Activated naive CD8-positive, alpha-beta T cell treated with anti-CD3 and anti-CD28 coated beads, Interleukin-2, amount 10 ng/mL, durations not matched to agents 7 days and 5 days (primary cell): Measurements from ENCODE around the gene LRRC27. TPM values are rescaled to one million over a fixed set of nuclear protein-coding genes. Genes with fewer than 3 reads are reported as not detected.

Source experiments
- ATAC-seq: fragments of 150-1000 bp; cut with Tn5 transposase; one replicate; pipeline ENCODE4 v1.10.0; 2021; ENCODE audit warnings: low read depth, moderate library complexity
- POLR2A ChIA-PET: fragments of 350-600 bp; sonication (Branson Sonifier 250); formaldehyde crosslinking; loops from one replicate; lab custom pipeline; 2021; ENCODE audit warnings: antibody characterized with exemption; lab: Charles Lee
- DNase-seq: peaks from one replicate; pipeline ENCODE4 v3.0.0; 2021
- H3K27ac Mint-ChIP-seq: one replicate; pipeline ENCODE4 v1.8.0; 2022; ENCODE audit warnings: mild to moderate bottlenecking, mixed read lengths
- H3K27me3 Mint-ChIP-seq: one replicate; pipeline ENCODE4 v1.8.0; 2022; ENCODE audit warnings: mild to moderate bottlenecking, moderate library complexity, mixed read lengths
- H3K36me3 Mint-ChIP-seq: one replicate; pipeline ENCODE4 v1.8.0; 2021; ENCODE audit warnings: mild to moderate bottlenecking, mixed read lengths
- H3K4me1 Mint-ChIP-seq: one replicate; pipeline ENCODE4 v1.8.0; 2021; ENCODE audit warnings: mixed read lengths
- H3K4me3 Mint-ChIP-seq: one replicate; pipeline ENCODE4 v1.8.0; 2022; ENCODE audit warnings: mild to moderate bottlenecking, moderate library complexity, mixed read lengths
- H3K9me3 Mint-ChIP-seq: one replicate; pipeline ENCODE4 v1.8.0; 2021; ENCODE audit warnings: mixed read lengths
- total RNA-seq, 2 experiments: library from RNA; stranded (reverse); gene quantifications; one replicate each; pipeline ENCODE4 v1.2.3, GENCODE V29; 2021

LRRC27 gene
- total RNA-seq, 2 experiments from 2014 or later: 4.7 to 6.3 TPM

DNA sequence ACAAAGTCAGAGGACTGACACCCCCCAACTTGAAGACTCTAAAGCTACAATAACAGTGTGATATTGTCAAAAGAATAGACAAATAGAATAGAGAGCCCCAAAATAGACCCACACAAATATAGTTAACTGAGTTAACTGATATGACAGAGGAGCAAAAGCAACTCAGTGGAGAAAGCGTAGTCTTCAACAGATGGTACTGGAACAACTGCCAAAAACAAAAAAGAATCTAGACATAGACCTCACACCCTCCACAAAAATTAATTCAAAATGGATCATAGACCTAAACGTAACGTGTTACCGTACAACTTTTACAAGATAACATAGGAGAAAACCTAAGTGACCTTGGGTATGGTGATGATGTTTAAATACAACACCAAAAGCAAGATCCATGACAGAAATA lies 36.4 kb downstream of the LRRC27 start:
- Mint-ChIP-seq H3K4me1 (peaks cover 8% of the 10 kb centered on the region), H3K27me3 (no peaks in the 10 kb centered on the region), H3K9me3 (peaks cover 2% of the 10 kb centered on the region), H3K27ac (no peak overlapping the region), H3K4me3 (no peak overlapping the region), H3K36me3 (peaks cover 8% of the 10 kb centered on the region)
- POLR2A ChIA-PET: no interaction called here
- no peak for DNase-seq
- no peak for ATAC-seq

GRCh38 chr10:132368881-132369635 lies 37.1 kb downstream of the LRRC27 start:
- ATAC-seq (no peak), DNase-seq (no peak)
- Mint-ChIP-seq H3K36me3 (peaks cover 8% of the 10 kb centered on the region), H3K4me1 (peaks cover 8% of the 10 kb centered on the region), H3K27me3 (no peaks in the 10 kb centered on the region), H3K9me3 (peaks cover 2% of the 10 kb centered on the region), H3K4me3 (no peak overlapping the region), H3K27ac (no peak overlapping the region)
- POLR2A ChIA-PET: no interaction called here

DNA sequence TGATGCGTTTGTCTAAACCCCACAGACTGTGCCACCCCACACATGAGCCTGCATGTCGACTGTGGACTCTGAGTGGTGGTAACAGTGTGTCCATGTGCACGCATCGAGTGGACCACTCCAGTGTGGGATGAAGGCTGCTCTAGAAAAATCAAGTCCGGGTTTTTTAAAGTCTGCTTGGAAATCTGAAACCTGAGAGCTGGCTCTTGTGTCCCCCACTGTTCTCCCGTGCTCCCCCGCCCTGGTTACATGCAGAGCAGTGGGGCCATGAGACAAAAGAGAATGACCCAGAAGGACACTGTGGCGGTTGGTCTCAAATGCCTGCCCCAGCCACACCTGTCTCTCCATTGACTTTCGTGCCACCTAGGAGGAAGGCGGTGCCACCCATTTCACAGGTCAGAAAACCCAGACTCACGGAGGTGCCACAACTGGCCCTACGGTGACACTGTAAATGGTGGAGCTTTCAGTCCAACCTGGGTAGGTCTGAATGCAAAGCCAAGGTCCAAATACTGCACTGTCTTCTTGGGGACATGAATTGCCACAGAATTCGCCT lies 37.7 kb downstream of the LRRC27 start:
- Mint-ChIP-seq H3K36me3 (peaks cover 3% of the 10 kb centered on the region), H3K27me3 (no peaks in the 10 kb centered on the region), H3K4me3 (no peak overlapping the region), H3K4me1 (peaks cover 7% of the 10 kb centered on the region), H3K9me3 (no peaks in the 10 kb centered on the region), H3K27ac (no peak overlapping the region)
- ATAC-seq (no peak), DNase-seq (no peak)
- POLR2A ChIA-PET: no interaction called here

- no peaks in the 10 kb centered on the region for H3K36me3 Mint-ChIP-seq
- no peak for DNase-seq
- POLR2A ChIA-PET: no interaction called here
- H3K4me3 Mint-ChIP-seq: no peak overlapping the region
- ATAC-seq: no peak
- no peaks in the 10 kb centered on the region for H3K27me3 Mint-ChIP-seq
- H3K27ac Mint-ChIP-seq: no peak overlapping the region
- H3K4me1 Mint-ChIP-seq: peaks cover 7% of the 10 kb centered on the region
- H3K9me3 Mint-ChIP-seq: no peaks in the 10 kb centered on the region
Measured at GRCh38 chr10:132370426-132371340, 38.7 kb downstream of the LRRC27 start.

GRCh38 chr10:132371641-132372081 lies 39.7 kb downstream of the LRRC27 start:
- Mint-ChIP-seq H3K27ac (no peak overlapping the region), H3K4me3 (no peak overlapping the region), H3K27me3 (no peaks in the 10 kb centered on the region), H3K4me1 (peaks cover 7% of the 10 kb centered on the region), H3K9me3 (no peaks in the 10 kb centered on the region), H3K36me3 (no peaks in the 10 kb centered on the region)
- POLR2A ChIA-PET: no interaction called here
- DNase-seq: peak; percentile 45
- ATAC-seq: peak; percentile 30

DNA sequence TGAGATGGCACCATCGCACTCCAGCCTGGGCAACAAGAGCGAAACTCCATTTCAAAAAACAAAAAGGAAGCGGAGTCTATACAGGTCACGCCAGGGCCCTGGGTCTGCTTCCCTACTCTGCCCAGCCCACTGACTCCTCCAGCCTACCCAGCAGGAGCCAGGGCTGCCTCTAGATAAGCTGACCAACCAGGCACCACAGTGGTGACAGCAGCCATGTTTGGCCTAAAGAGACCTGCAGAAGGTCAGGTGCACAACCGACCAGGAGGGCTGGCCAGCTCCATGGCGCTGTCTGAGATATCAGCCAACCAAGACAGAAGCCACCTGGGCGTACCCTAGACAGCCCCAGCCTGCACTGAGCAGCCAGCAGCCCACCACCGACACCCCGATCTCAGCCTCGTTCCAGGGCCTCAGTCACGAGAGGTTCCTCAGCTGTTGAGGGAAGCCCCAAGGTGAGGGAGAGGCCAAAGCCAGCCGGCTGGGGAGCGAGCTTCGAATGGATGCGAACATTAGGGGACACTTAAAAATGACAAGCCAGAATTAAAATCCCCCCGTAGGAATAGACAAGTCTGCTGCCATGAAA lies 40.6 kb downstream of the LRRC27 start:
- ATAC-seq (no peak), DNase-seq (peak; percentile 15)
- Mint-ChIP-seq H3K36me3 (no peaks in the 10 kb centered on the region), H3K27ac (no peak overlapping the region), H3K27me3 (no peaks in the 10 kb centered on the region), H3K4me1 (peaks cover 7% of the 10 kb centered on the region), H3K4me3 (no peak overlapping the region), H3K9me3 (no peaks in the 10 kb centered on the region)
- POLR2A ChIA-PET: no interaction called here

GRCh38 chr10:132373241-132373955 lies 41.4 kb downstream of the LRRC27 start:
- POLR2A ChIA-PET: no interaction called here
- H3K4me3 Mint-ChIP-seq: no peak overlapping the region
- no peaks in the 10 kb centered on the region for H3K27me3 Mint-ChIP-seq
- H3K27ac Mint-ChIP-seq: no peak overlapping the region
- no peaks in the 10 kb centered on the region for H3K36me3 Mint-ChIP-seq
- H3K4me1 Mint-ChIP-seq: peaks cover 7% of the 10 kb centered on the region
- DNase-seq (peak; percentile 22), ATAC-seq (no peak)
- no peaks in the 10 kb centered on the region for H3K9me3 Mint-ChIP-seq

DNA sequence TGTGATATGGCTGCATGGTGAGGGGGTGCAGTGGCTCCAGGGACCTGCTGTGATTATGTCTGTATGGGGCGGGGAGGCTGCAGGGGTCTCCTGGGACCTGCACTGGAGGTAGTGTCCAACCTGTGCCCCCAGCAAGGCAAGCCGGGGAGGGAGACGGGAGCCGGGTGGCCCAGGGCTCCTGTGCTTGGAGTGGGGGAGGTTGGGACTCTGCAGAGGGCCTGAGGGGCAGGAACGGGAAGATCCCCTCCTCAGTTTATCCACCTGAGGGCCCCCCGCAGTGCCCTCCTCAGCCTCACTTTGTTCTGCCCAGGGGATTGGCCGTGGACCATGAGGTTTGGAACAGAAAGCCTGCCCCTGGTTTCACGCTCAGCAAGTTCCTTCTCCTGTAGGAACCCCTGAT lies 42.2 kb downstream of the LRRC27 start:
- H3K9me3 Mint-ChIP-seq: no peaks in the 10 kb centered on the region
- DNase-seq: peak; percentile 24
- no peak overlapping the region for H3K27ac Mint-ChIP-seq
- H3K4me1 Mint-ChIP-seq: peaks cover 7% of the 10 kb centered on the region
- POLR2A ChIA-PET: no interaction called here
- H3K4me3 Mint-ChIP-seq: no peak overlapping the region
- no peaks in the 10 kb centered on the region for H3K27me3 Mint-ChIP-seq
- no peaks in the 10 kb centered on the region for H3K36me3 Mint-ChIP-seq
- ATAC-seq: no peak

DNA sequence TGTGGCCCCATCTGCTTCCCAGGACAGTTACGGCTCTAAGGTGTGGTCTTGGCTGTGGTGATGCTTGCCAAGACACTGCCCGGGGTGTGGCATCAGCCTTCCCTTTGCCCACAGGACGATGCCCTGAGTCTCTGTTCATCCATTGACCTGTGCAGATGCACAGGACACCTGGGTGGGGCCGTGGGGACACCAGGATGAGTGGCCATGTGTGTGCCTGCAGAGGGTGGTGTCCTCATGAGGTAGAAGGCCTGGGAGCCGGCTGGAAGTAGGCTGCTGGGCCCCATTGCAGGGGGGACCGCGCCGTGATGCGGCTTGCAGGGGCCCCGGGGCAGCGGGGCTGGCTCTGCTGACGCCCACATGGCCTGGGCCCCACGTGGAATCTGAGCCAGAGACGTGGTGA lies 42.6 kb downstream of the LRRC27 start:
- H3K27ac Mint-ChIP-seq: no peak overlapping the region
- no peaks in the 10 kb centered on the region for H3K9me3 Mint-ChIP-seq
- no peaks in the 10 kb centered on the region for H3K36me3 Mint-ChIP-seq
- DNase-seq (peak; percentile 20), ATAC-seq (no peak)
- no peaks in the 10 kb centered on the region for H3K27me3 Mint-ChIP-seq
- no peak overlapping the region for H3K4me3 Mint-ChIP-seq
- POLR2A ChIA-PET: no interaction called here
- H3K4me1 Mint-ChIP-seq: peaks cover 7% of the 10 kb centered on the region

GRCh38 chr10:132375116-132375794 lies 43.3 kb downstream of the LRRC27 start:
- Mint-ChIP-seq H3K9me3 (no peaks in the 10 kb centered on the region), H3K4me1 (peaks cover 7% of the 10 kb centered on the region), H3K27ac (no peak overlapping the region), H3K4me3 (no peak overlapping the region), H3K36me3 (no peaks in the 10 kb centered on the region), H3K27me3 (no peaks in the 10 kb centered on the region)
- DNase-seq (peak; percentile 22), ATAC-seq (no peak)
- POLR2A ChIA-PET: no interaction called here

GRCh38 chr10:132375795-132376297 lies 43.9 kb downstream of the LRRC27 start:
- Mint-ChIP-seq H3K36me3 (no peaks in the 10 kb centered on the region), H3K27ac (no peak overlapping the region), H3K4me1 (peaks cover 7% of the 10 kb centered on the region), H3K4me3 (no peak overlapping the region), H3K27me3 (no peaks in the 10 kb centered on the region), H3K9me3 (no peaks in the 10 kb centered on the region)
- ATAC-seq (no peak), DNase-seq (no peak)
- POLR2A ChIA-PET: no interaction called here

- POLR2A ChIA-PET: no interaction called here
- Mint-ChIP-seq H3K27ac (no peak overlapping the region), H3K4me3 (no peak overlapping the region), H3K27me3 (no peaks in the 10 kb centered on the region), H3K36me3 (no peaks in the 10 kb centered on the region), H3K9me3 (no peaks in the 10 kb centered on the region), H3K4me1 (peaks cover 6% of the 10 kb centered on the region)
- DNase-seq (peak; percentile 19), ATAC-seq (no peak)
Measured at GRCh38 chr10:132376394-132376851, 44.4 kb downstream of the LRRC27 start.
